Measurements from ENCODE around the gene SETD7. TPM values are rescaled to one million over a fixed set of nuclear protein-coding genes. Genes with fewer than 3 reads are reported as not detected.
A peak's percentile ranks its signal among the peaks of the same experiment; 100 is the strongest.

The SETD7 gene
- total and polyA plus RNA-seq, 12 donors: 12.0 to 79.2 (median 52.8) TPM

DNA sequence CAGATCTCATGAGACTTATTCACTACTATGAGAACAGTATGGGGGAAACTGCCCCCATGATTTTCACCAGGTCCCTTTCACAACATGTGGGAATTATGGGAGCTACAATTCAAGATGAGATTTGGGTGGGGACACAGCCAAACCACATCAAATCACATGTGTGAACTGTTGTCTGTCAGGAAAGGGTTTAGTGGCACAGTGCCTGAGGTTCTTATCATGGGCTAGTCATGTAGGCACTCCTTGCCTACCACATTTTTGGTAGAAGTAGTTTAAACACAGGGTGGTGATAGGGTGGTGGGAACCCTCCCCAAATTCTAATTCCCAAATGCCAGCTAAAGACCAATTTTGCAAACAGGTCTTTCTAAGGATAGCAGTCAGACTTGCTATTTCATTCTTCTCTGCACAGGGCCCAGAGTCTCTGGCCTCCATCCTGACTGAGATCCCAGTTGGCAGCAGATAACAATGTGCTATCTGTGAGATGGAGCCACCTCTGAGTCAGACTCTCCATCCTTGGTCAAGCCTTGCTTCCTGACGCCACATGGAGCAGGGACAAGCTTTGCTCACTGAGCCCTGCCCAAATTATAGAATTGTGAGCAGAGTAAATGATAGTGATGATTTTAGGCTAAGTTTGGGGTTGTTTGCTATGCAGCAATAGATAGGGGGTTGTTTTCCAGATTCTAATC lies 33.5 kb upstream of the SETD7 start:
- peak in 3 of 8 donors; percentile 79 to 86 (median 79) for ATAC-seq

DNA sequence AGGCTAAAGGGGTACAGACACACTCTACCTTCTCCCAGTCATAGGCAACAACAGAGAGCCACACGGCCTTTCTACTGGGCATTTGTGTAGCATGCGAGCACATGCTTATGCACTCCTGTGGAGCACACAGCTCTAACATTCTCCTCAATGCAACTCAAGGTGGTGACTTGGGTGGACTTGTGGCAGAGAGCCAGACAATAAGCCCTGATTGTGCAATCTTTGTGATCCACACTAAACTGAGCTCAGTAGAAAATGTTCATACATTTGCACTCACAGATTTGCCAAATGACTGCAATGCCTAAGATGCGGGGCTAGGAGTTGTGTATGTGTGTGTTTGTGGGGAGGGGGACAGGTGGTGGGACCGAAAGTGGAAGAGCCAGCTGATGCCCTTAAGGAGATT lies 31.4 kb upstream of the SETD7 start:
- peak in 1 of 8 donors; percentile 25 for ATAC-seq
- WGBS, 2 donors: 97 to 98% methylated on average over 4 of the region's 4 CpGs
- intact Hi-C loops (cut with DNase I): no loop called here

More for the DNA sequence above, 33.5 kb upstream of the SETD7 start:
- Histone ChIP-seq H3K4me3 (no peak overlapping the region), H3K27ac (no peak overlapping the region), H3K27me3 (no peaks in the 10 kb centered on the region), H3K36me3 (no peaks in the 10 kb centered on the region), H3K9me3 (no peaks in the 10 kb centered on the region), H3K4me1 (peaks cover 0 to 12% (median 0%) of the 10 kb centered on the region in 9 donors)
- intact Hi-C loops (cut with DNase I): no loop called here
- 59 to 66% methylated on average over 1 of the region's 1 CpG for WGBS, 2 donors
- no peak for DNase-seq
- TF ChIP-seq, protein P1, sequence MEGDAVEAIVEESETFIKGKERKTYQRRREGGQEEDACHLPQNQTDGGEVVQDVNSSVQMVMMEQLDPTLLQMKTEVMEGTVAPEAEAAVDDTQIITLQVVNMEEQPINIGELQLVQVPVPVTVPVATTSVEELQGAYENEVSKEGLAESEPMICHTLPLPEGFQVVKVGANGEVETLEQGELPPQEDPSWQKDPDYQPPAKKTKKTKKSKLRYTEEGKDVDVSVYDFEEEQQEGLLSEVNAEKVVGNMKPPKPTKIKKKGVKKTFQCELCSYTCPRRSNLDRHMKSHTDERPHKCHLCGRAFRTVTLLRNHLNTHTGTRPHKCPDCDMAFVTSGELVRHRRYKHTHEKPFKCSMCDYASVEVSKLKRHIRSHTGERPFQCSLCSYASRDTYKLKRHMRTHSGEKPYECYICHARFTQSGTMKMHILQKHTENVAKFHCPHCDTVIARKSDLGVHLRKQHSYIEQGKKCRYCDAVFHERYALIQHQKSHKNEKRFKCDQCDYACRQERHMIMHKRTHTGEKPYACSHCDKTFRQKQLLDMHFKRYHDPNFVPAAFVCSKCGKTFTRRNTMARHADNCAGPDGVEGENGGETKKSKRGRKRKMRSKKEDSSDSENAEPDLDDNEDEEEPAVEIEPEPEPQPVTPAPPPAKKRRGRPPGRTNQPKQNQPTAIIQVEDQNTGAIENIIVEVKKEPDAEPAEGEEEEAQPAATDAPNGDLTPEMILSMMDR (IDR thresholded peaks at IDR 0.05): no peak

DNA sequence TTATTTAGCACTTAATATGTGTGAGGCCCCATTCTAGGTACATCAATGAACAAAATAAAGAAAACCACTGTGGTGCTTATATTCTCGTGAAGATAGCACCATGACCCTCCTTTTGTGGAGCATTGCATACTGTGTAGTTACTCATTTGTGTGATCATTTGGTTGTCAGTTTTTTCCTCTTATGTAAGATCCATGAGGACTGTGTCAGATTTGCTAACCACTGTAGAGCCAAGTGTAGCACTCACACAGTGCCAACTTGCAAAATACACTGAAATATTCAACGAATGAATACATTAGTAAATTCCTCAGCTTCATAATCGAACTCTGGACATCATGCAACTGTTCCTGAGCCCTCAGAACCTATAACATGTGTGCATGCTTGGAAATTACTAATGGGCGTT lies 29.5 kb upstream of the SETD7 start:
- H3K27ac ChIP-seq: no peak overlapping the region
- ATAC-seq (peak in 1 of 8 donors; percentile 34), DNase-seq (no peak)
- no peaks in the 10 kb centered on the region for H3K27me3 ChIP-seq
- H3K9me3 ChIP-seq: no peaks in the 10 kb centered on the region
- no peaks in the 10 kb centered on the region for H3K36me3 ChIP-seq
- intact Hi-C loops (cut with DNase I): no loop called here
- TF ChIP-seq, protein P1 (IDR thresholded peaks at IDR 0.05): no peak
- 75 to 76% methylated on average over 4 of the region's 4 CpGs for WGBS, 2 donors
- no peak overlapping the region for H3K4me3 ChIP-seq
- peaks cover 0 to 5% (median 0%) of the 10 kb centered on the region in 9 donors for H3K4me1 ChIP-seq

More for the DNA sequence above, 31.4 kb upstream of the SETD7 start:
- H3K9me3 ChIP-seq: no peaks in the 10 kb centered on the region
- H3K4me1 ChIP-seq: peaks cover 0 to 5% (median 0%) of the 10 kb centered on the region in 9 donors
- H3K36me3 ChIP-seq: no peaks in the 10 kb centered on the region
- H3K27ac ChIP-seq: no peak overlapping the region
- DNase-seq: no peak
- TF ChIP-seq, protein P1 (IDR thresholded peaks at IDR 0.05): no peak
- no peak overlapping the region for H3K4me3 ChIP-seq
- H3K27me3 ChIP-seq: no peaks in the 10 kb centered on the region

DNA sequence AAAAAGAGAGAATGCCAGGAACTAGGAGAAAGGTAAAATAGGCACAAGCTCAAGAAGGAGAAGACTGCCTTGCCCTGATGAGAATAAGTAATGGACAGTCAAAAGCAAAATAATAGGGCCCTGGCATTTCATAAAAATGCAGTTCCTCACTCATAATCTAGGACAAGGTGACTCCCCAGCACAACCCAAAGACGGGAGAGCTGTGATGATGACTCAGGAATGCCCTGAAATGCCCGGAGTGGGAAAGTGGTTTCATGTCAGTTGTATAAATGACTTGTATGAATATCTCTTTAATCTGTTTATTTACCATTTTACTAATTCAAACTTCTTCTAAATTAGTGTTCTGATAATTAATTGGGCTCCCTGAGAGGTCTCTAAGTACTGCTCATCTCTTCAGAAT lies 28.8 kb upstream of the SETD7 start:
- Histone ChIP-seq H3K4me3 (no peak overlapping the region), H3K9me3 (no peaks in the 10 kb centered on the region), H3K27ac (no peak overlapping the region), H3K27me3 (no peaks in the 10 kb centered on the region), H3K36me3 (no peaks in the 10 kb centered on the region), H3K4me1 (peaks cover 0 to 4% (median 0%) of the 10 kb centered on the region in 9 donors)
- DNase-seq (no peak), ATAC-seq (no peak)
- intact Hi-C loops (cut with DNase I): no loop called here
- TF ChIP-seq, protein P1 (IDR thresholded peaks at IDR 0.05): no peak
- 76 to 77% methylated on average over 2 of the region's 2 CpGs for WGBS, 2 donors
